ENCODE results near the gene GLRX2.
"Not testable (repeated sequence)": the region's sequence is repeated elsewhere in the genome, so short reads cannot be mapped to it uniquely, and the experiment has no call there.

The GLRX2 gene

GRCh38 chr1:193104907-193105820 lies at the start of gene GLRX2:
Gene GLRX2, minus strand, starts transcription at chr1:193105414. Its CDS starts 32 bp downstream, at chr1:193105382.
- DNase-seq = peak; percentile 53 to 64

DNA sequence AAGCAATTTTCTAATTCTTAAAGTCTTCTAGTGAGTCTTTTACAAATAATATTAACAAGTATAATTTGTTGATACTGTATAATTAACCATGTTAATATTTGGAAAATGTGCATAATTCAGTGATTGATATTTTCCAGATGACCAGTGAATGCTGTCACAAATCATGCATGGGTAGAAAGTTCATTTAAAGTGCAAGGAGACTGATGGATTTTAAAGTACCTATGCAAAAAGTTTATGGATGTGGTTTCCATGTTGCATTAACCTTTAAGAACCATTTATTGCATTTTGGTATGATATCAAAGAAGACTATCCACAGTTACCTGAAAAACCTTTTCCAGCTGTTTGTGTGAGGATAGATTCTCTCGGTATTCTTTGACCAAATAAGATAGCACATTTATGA lies 39.8 kb upstream of the GLRX2 start:
- DNase-seq = no peak

DNA sequence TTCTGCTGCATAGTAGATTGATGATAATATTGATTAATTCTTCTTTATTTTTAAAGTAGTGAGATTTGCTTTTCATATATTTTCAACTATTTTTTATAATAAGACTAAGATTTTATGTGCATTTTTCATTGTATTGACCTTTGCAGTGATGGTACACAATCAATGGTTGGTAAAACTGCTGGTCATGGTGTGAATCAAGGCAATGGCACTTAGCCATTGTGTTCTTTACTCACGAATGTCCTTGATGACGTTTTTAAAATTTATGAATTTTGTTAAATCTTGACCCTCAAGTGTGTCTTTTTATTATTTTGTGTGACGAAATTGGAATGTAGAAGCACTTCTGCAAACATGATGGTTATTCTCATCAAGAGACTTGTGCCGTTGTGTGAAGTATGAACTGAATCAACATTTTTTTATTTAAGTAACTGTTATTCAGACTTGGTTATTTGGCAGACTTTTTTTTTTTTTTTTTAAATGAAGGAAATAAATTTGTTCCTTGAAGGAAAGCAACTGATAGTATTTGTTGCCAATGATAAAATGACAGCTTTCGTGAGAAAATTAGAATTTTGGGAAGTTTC lies 39.2 kb upstream of the GLRX2 start:
- DNase-seq = no peak

DNA sequence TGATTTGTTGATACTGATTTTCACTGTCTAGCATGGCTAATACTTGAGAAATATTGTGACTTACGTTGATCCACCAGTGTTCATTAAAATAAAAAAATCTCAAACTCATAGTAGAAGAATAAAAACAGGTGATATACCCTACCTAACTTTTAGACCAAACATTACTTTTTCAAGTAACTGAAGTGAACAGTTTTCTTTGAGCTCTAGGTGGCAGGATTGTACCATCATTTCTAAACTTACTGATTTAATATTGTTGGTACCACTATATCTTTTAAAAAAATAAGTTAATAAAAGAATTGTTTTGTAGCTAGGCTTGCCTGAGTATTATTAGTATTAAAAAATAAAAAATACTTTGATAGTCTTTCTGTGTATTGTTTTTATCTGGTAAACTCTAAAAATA lies 38.1 kb upstream of the GLRX2 start:
- peak in 1 of 2 donors; percentile 31 for DNase-seq

DNA sequence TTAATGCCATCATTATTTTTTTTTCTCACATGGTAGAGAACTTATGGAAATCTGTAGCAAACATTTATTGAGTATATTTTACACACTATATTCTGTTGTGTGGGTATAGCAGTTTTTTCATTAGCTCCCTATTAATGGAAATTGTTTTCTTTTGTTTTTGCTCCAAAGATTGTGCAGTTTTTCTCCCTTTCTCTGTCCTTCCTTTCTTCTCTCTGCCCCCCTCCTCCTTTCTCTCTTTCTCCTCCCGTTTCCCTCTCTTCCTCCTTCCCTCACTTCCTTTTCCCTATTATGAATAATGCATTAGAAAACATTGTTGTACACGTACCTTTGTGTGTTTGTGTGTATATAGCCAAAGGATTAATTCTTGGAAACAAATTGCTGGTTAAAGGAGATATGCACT lies 37.2 kb upstream of the GLRX2 start:
- no peak for DNase-seq

- DNase-seq = peak in 1 of 2 donors; percentile 25
Measured at GRCh38 chr1:193141804-193142203, 36.6 kb upstream of the GLRX2 start.

DNA sequence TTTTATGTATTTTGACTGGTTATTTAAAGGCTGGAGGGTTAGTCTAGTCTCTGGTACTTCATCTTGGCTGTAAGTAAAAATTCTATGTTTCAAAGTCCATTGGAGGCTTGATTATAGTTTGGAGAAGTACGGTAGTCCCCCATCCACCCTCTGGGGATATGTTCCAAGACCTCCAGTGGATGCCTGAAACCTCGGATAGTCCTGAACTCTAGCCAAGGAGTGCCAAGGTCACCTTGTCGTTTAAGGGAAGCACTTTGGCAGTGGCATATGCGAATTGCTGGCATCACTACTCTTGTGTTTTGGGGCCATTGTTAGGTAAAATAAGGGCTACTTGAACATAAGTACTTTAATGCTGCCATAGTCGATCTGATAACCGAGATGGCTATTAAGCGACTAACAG lies 35.0 kb upstream of the GLRX2 start:
- no peak for DNase-seq

DNA sequence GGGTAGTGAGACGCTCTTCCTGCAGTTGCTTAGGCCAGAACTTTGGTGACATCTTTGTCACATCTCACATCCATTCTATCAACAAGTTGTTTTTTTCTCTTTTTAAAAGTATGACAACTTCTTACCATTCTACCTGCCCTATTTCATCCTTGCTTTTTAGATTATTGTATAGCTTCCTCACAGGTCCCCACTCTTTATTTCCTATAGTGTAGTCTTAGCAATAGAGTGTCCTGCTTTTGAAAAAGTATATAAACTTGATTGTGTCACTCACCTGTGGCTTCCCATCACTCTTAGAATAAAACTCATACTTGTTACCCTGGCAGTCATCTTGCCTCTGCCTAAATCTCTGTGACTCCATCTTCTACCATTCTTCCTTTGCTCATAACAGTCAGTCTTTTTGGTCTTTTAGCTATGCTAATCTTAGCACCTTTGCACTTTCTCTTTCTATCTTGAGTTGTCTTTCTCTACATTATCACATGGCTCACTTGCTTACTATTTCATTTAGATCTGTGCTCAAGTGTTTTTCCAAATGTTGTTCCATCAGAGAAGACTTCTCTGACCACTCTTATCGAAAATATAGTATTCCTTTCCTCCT lies 26.1 kb upstream of the GLRX2 start:
- DNase-seq = no peak

DNA sequence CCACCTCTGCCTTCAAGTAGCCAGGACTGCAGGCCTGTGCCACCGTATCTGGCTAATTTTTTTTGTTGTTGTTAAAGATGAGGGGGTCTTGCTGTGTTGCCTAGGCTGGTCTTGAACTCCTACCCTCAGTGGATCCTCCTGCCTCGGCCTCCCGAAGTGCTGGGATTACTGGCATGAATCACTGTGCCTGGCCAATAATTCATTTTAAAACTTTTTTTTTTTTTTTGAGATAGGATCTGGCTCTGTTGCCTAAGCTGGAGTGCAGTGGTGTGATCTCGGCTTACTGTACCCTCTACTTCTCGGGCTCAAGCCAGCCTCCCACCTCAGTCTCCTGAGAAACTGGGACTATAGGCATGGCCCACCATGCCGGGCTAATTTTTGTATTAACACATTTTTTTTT lies 20.2 kb upstream of the GLRX2 start:
- no peak for DNase-seq

- DNase-seq = no peak
Measured at GRCh38 chr1:193123751-193124150, 18.5 kb upstream of the GLRX2 start.

DNA sequence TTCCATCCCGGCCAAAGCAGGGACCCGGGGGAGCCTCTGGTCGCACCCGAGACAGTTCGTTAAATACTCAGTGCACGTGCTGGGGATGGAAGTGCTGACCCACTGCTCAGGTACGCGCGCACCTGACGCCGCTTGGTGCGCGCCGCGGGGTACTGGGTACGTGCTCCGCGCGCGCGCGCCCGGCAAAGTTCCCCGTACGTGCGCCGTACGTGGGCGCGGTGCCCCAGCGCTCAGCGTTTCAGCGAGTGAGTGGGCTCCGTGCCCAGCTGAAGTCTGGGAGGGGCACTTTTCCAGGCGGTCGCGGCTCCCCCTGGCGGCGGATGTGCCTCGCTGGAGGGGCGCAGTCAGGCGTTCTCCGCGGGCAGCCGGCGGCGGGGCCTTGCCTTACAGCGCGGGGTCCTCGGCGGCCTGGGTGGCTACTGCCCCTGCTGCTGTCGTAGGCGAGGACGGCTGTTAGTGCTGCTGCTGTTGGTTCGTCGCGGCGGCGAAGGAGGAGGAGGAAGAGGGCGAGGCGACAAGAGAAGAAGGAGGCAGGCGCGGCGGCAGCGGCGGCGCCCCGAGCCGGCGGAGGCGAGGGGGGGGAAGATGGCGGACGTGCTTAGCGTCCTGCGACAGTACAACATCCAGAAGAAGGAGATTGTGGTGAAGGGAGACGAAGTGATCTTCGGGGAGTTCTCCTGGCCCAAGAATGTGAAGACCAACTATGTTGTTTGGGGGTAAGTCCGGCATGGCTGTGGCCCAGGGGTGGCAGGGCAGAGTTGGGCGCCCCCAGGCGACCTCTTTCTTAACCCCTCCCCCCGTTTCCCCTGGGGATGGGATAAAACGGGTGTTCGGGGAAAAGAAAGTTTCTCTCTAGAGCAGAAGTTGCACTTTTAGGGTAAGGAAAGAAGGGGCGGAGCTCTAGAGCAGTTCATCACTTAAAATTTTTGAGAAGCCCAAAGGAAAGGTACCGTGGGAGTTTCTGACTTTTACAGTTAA lies 16.7 kb upstream of the GLRX2 start, which contains the start of gene CDC73:
Gene CDC73, plus strand, starts transcription at position 416 of the 978 bp plus-strand sequence. Its CDS starts 170 bp downstream, at position 586.
- peak; percentile 98 to 99 for DNase-seq

DNA sequence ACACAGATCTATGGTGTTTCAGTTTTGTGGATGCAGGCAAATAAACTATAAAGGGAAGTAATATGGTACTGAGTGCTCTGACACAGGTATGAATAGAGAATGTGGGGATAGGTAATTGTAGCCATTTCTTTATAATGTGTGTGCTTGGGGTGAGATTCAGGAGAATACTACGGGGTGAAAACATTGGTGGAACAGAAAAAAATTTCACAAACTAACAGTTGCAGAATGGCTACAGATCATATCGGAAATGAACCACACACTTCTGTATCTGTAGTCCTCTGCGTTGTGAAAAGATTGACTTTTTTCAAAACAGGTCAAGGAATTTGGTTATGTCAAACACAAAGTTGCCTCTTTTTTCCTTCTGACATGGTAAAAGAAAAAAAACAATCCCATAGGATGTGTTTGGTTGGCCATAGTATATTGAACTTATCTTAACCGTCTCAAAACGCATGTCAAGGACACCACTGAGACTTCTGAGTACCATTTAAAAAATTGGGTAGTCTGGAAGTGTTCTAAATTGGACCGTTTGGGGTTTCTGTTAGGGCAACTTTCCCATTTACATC lies 15.5 kb upstream of the GLRX2 start:
- DNase-seq = no peak

DNA sequence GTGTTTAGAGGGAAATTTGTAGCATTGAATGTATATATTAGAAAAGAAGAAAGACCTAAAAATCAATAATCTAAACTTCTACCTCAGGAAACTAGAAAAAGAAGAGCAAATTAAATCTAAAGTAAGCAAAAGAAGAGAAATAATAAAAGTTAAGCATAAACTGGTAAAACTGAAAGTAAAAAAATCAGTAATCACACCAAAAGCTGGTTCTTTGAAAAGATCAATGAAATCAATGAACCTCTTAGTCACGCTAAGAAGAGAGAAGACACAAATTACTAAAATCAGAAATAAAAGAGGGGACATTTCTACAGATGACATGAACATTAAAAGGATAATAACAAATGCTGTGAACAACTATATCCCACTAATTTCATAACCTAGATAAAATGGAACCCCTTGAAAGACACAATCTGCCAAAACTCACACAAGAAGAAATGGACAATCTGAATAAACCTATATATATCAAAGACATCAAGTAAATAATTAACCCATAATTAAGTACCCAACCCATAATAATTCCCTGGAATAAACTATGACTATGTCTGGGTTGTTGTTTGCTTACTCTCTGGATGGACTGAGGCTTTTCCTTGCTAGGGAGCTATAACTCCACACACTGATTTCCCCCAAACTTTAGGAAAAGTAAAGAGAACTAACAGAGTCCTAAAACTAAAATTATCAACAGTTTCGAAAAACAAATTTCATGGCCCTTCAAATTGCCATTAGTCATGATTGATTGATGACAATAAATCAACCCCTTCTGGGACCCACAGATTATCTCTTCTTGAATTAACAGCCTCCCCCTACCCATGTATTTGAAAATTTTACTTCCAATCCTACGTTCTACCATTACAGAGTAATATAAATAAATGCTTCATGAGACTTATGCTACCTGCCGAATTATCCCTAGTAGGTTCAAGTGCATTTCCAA lies 13.9 kb upstream of the GLRX2 start:
- DNase-seq = no peak

DNA sequence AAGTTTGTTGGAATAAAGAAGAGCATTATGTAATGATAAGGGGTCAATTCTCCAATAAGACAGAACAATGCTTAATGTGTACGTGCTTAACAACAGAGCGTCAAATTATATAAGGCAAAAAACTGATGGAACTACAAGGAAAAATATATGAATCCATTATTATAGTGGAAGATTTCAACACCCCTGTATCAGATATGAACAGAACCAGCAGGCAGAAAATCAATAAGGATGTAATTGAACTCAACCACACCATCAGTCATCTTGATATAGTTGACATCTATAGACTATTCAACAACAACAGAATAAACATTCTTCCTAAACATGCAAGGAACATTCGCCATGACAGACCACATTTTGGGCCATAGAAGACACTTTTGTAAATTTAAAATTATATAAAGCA lies 13.0 kb upstream of the GLRX2 start:
- DNase-seq = no peak

- not testable (repeated sequence) for DNase-seq
Measured at GRCh38 chr1:193117167-193117566, 12.0 kb upstream of the GLRX2 start.

DNA sequence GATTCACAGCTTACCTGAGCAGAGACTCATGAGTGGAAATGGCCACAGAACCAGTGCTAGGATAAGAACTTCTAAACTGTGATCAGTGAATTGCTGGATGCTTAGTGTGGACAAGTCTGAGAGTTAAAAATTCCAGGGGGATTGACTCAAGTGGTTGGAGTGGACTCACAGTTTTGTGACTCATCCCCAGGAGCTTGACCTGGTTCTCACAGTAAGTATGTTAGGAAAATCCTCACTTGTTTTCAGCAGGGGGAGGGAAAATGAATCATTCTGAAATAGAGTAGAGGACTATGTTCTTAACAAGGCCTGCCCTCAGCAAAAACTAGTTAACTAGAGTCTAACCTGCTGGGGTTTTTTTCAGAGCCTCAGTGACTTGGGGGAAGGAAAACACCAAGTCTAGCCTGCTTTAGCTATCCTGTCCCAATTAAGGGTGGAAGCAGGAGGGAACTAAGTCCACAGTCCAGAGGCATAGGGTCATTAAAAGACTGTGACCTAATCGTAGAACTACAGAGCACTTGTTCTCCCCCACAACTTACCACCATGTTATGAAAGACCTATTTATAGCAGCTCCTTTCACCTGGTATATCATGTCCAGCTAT lies 10.5 kb upstream of the GLRX2 start:
- no peak for DNase-seq

- DNase-seq = no peak
Measured at GRCh38 chr1:193114485-193115095, 9.4 kb upstream of the GLRX2 start.

GRCh38 chr1:193113992-193114332 lies 8.7 kb upstream of the GLRX2 start:
- DNase-seq = no peak

GRCh38 chr1:193113258-193113991 lies 8.2 kb upstream of the GLRX2 start:
- DNase-seq = no peak
